Pancreas (tissue), 10 donors: Measurements from ENCODE around the gene CDK14. TPM values are rescaled to one million over a fixed set of nuclear protein-coding genes. Genes with fewer than 3 reads are reported as not detected.
"Not testable (repeated sequence)": the region's sequence is repeated elsewhere in the genome, so short reads cannot be mapped to it uniquely, and the experiment has no call there.

ENCODE experiments used
- ATAC-seq, 4 donors: fragments of 200-7000 bp; cut with Tn5 transposase; one replicate each; pipeline versions ENCODE4 v1.8.0 to v1.9.1; 2020; ENCODE audit warnings: mild to moderate bottlenecking in 4 of 4, moderate library complexity in 4 of 4
- DNase-seq, 6 donors: peaks; one replicate each; pipeline ENCODE4 v3.0.0-alpha.2; 2020
- FAIRE-seq: peaks from 2 replicates; lab custom pipeline; 2012; peaks lifted over from hg19 to GRCh38; lab: Jason Lieb, UNC
- H3K27ac ChIP-seq, 4 donors: fragments of 200-600 bp; sonication (generic); 1 replicate in 3 of 4; 2 replicates in 1 of 4; pipeline versions ENCODE4 v1.5.0 to v1.8.0; 2020
- H3K27me3 ChIP-seq, 4 donors: fragments of 200-600 bp; one replicate each; pipeline ENCODE4 v1.8.0; 2021
- H3K36me3 ChIP-seq, 3 donors: fragments of 200-600 bp; sonication (generic) in 1 of 3; one replicate each; pipeline versions ENCODE4 v1.5.0 to v1.8.0; 2020 to 2021
- H3K4me1 ChIP-seq, 3 donors: fragments of 200-600 bp; one replicate each; pipeline ENCODE4 v1.8.0; 2021
- H3K4me3 ChIP-seq, 4 donors: fragments of 200-600 bp; sonication (generic) in 2 of 4; one replicate each; pipeline versions ENCODE4 v1.5.0 to v1.8.0; 2020 to 2021
- H3K9me3 ChIP-seq, 4 donors: fragments of 200-600 bp; one replicate each; pipeline ENCODE4 v1.8.0; 2021
- CTCF ChIP-seq, 4 donors: fragments of 200-600 bp; sonication (generic) in 3 of 4; IDR thresholded peaks; one replicate each; pipeline versions ENCODE4 v1.5.0 to v1.8.0; 2021; ENCODE audit warnings: antibody characterized with exemption in 4 of 4
- WGBS, 2 donors: extraction: QIAGEN DNeasy Blood & Tissue Kit; methylation state at CpG; one replicate each; pipeline ENCODE4 v1.1.7; 2013; 5-methylcytosine and 5-hydroxymethylcytosine counted together
- intact Hi-C, 3 donors: fragments of 100-400 bp; cut with DNase I; formaldehyde crosslinking; loops; one replicate each; pipeline versions ENCODE4 v1.11.1 to v1.14.2; 2022
- polyA plus RNA-seq, 2 donors: library from polyadenylated mRNA; stranded (reverse); fragments of 200-250 nt; gene quantifications; one replicate each; pipeline ENCODE4 v1.2.3, GENCODE V29; 2013
- total RNA-seq, 6 donors: library from RNA; stranded (reverse); fragmentation: NEBNext Ultra II Directional in 4 of 6; extraction: Animal tissue kit (Norgen Biotek cat#: 25700) in 4 of 6; gene quantifications; one replicate each; pipeline versions ENCODE4 v1.2.1 to v1.2.4, GENCODE V29; 2021 to 2023
- donor health status: healthy with polysubstance abuse.
- donor health status: DM: no; HTN: no; CAD: no; lungs with moderate emphysema.
- donor health status: DM: no; HTN: no; CAD: no.
- donor health status: control.
- donor health status: control.
- donor health status: Bipolar disorder and iron deficiency.
- donor health status: DM: yes; HTN: yes; CAD: no.
- donor health status: DM: no; HTN: no; CAD: no.
- donor health status: DM: no; HTN: no; CAD: no.
- donor health status: DM: yes; HTN: yes; CAD: no.

Gene CDK14
- total and polyA plus RNA-seq, 8 donors, result 4.5 to 48.3 (median 24.7) TPM

- Histone ChIP-seq H3K9me3 (no peaks in the 10 kb centered on the region), H3K36me3 (no peaks in the 10 kb centered on the region), H3K27ac (no peak overlapping the region), H3K4me3 (no peak overlapping the region), H3K4me1 (no peaks in the 10 kb centered on the region), H3K27me3 (no peaks in the 10 kb centered on the region)
- ATAC-seq (no peak), FAIRE-seq (no peak), DNase-seq (no peak)
- intact Hi-C loops, result no loop called here
- TF ChIP-seq CTCF (IDR thresholded peaks at IDR 0.05), result no peak
- whole genome bisulfite sequencing, 2 donors, result 78 to 83% methylated on average over 11 of the region's 11 CpGs
These were observed 573.0 kb downstream of the CDK14 start for GRCh38 chr7:91168871-91169829.

- FAIRE-seq, result no peak
- TF ChIP-seq CTCF (IDR thresholded peaks at IDR 0.05), result no peak
- WGBS, 2 donors, result 70 to 73% methylated on average over 5 of the region's 5 CpGs
- no peak for DNase-seq
- H3K36me3 ChIP-seq, result no peaks in the 10 kb centered on the region
- no peak overlapping the region for H3K4me3 ChIP-seq
- intact Hi-C loops, result no loop called here
- no peaks in the 10 kb centered on the region for H3K27me3 ChIP-seq
- no peaks in the 10 kb centered on the region for H3K4me1 ChIP-seq
- H3K27ac ChIP-seq, result no peak overlapping the region
- ATAC-seq, result peak in 1 of 4 donors; percentile 49
- no peaks in the 10 kb centered on the region for H3K9me3 ChIP-seq
These were observed 573.7 kb downstream of the CDK14 start for GRCh38 chr7:91169830-91170191.

GRCh38 chr7:91173265-91173664 lies 577.1 kb downstream of the CDK14 start:
- H3K36me3 ChIP-seq, H3K4me1 ChIP-seq, H3K27me3 ChIP-seq, ATAC-seq, H3K4me3 ChIP-seq, H3K27ac ChIP-seq, DNase-seq, H3K9me3 ChIP-seq, FAIRE-seq, intact Hi-C loops: not testable (repeated sequence)
- WGBS, 2 donors, result 98 to 100% methylated on average over 5 to 6 of the region's 11 CpGs

GRCh38 chr7:91180746-91181145 lies 584.6 kb downstream of the CDK14 start:
- intact Hi-C loops, result no loop called here
- no peak for ATAC-seq

GRCh38 chr7:91181949-91182348 lies 585.8 kb downstream of the CDK14 start:
- H3K4me3 ChIP-seq, result no peak overlapping the region
- no peak for FAIRE-seq
- no peak overlapping the region for H3K27ac ChIP-seq
- H3K36me3 ChIP-seq, result no peaks in the 10 kb centered on the region
- no peak for TF ChIP-seq CTCF (IDR thresholded peaks at IDR 0.05)
- no peak for ATAC-seq
- H3K4me1 ChIP-seq, result no peaks in the 10 kb centered on the region
- no peaks in the 10 kb centered on the region for H3K9me3 ChIP-seq
- intact Hi-C loops, result no loop called here
- DNase-seq, result no peak
- H3K27me3 ChIP-seq, result no peaks in the 10 kb centered on the region

More at GRCh38 chr7:91180746-91181145, 584.6 kb downstream of the CDK14 start:
- no peaks in the 10 kb centered on the region for H3K27me3 ChIP-seq
- no peaks in the 10 kb centered on the region for H3K4me1 ChIP-seq
- H3K36me3 ChIP-seq, result no peaks in the 10 kb centered on the region
- no peak overlapping the region for H3K4me3 ChIP-seq
- no peak overlapping the region for H3K27ac ChIP-seq
- no peaks in the 10 kb centered on the region for H3K9me3 ChIP-seq
- TF ChIP-seq CTCF (IDR thresholded peaks at IDR 0.05), result no peak
- WGBS, 2 donors, result 56 to 61% methylated on average over 1 of the region's 1 CpG
- no peak for DNase-seq
- no peak for FAIRE-seq
